HG03575 (cell line): ENCODE results near the gene ACOT7.
"Not testable (repeated sequence)": the region's sequence is repeated elsewhere in the genome, so short reads cannot be mapped to it uniquely, and the experiment has no call there.

Source experiments
- ATAC-seq: cut with Tn5 transposase; IDR thresholded peaks from one replicate; pipeline ENCODE4 v1.9.1; 2021; ENCODE audit not compliant: unreplicated experiment, insufficient number of reproducible peaks, low FRiP score; ENCODE audit errors: extremely low read depth

ACOT7 gene

GRCh38 chr1:6409053-6409452 is 15.5 kb upstream of the ACOT7 start:
- ATAC-seq: no peak

GRCh38 chr1:6408023-6408422 is 14.5 kb upstream of the ACOT7 start:
- no peak for ATAC-seq

- ATAC-seq: no peak
Measured at GRCh38 chr1:6401673-6402072, 8.1 kb upstream of the ACOT7 start.

GRCh38 chr1:6399294-6399693 is 5.7 kb upstream of the ACOT7 start:
- ATAC-seq: no peak

- ATAC-seq: no peak
Measured at GRCh38 chr1:6397844-6398441, 4.4 kb upstream of the ACOT7 start.

GRCh38 chr1:6396998-6397397 is 3.4 kb upstream of the ACOT7 start:
- ATAC-seq: no peak

GRCh38 chr1:6395781-6396244 is 2.2 kb upstream of the ACOT7 start:
- not testable (repeated sequence) for ATAC-seq

- ATAC-seq: not testable (repeated sequence)
Measured at GRCh38 chr1:6395130-6395529, 1.6 kb upstream of the ACOT7 start.

- ATAC-seq: no peak
Measured at GRCh38 chr1:6392809-6393399, 663 bp downstream of the ACOT7 start.

- ATAC-seq: no peak
Measured at GRCh38 chr1:6391951-6392808, 1.4 kb downstream of the ACOT7 start.

- no peak for ATAC-seq
Measured at GRCh38 chr1:6389971-6390370, 3.6 kb downstream of the ACOT7 start.

GRCh38 chr1:6386371-6386949 is 7.1 kb downstream of the ACOT7 start:
- no peak for ATAC-seq

- ATAC-seq: no peak
Measured at GRCh38 chr1:6385488-6386191, 7.9 kb downstream of the ACOT7 start.

- ATAC-seq: no peak
Measured at GRCh38 chr1:6384962-6385361, 8.6 kb downstream of the ACOT7 start.

GRCh38 chr1:6384135-6384534 is 9.4 kb downstream of the ACOT7 start:
- no peak for ATAC-seq

- no peak for ATAC-seq
Measured at GRCh38 chr1:6380037-6380436, 13.5 kb downstream of the ACOT7 start.

GRCh38 chr1:6378096-6378746 is 15.3 kb downstream of the ACOT7 start:
- no peak for ATAC-seq

GRCh38 chr1:6373961-6374720 is 19.4 kb downstream of the ACOT7 start:
- no peak for ATAC-seq
